ENCODE data around the gene SLC35A3. TPM values are rescaled to one million over a fixed set of nuclear protein-coding genes. Genes with fewer than 3 reads are reported as not detected.

The SLC35A3 gene
- polyA plus RNA-seq, 1 experiment, result 12.6 TPM

DNA sequence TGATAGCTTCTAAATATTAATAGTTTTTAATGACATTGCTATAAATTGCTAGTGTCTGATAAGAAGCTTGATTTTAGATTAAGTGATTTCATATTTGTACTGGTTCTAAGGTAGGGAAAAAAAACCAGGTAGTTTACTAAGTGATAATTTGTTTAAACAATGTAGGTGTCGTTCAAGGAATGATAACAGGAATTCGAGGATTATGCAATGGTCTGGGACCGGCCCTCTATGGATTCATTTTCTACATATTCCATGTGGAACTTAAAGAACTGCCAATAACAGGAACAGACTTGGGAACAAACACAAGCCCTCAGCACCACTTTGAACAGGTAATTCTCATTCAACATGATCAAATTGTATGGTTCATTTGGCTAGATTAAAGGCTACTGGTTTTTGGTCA is 110.5 kb downstream of the SLC35A3 start:
- Histone ChIP-seq H3K9me3 (ENCODE audit: control insufficient read depth, insufficient read depth, low read length) (no peaks in the 10 kb centered on the region), H3K27me3 (ENCODE audit: control insufficient read depth, insufficient read depth, low read length) (no peaks in the 10 kb centered on the region), H3K27ac (ENCODE audit: low read depth, low read length) (no peak overlapping the region), H3K4me3 (ENCODE audit: low read depth, low read length) (no peak overlapping the region)
- DNase-seq (ENCODE audit: low read depth, low spot score), result no peak
- ChIA-PET POLR2A (no interaction called here), CTCF (no interaction called here)
- TF ChIP-seq, protein P1, sequence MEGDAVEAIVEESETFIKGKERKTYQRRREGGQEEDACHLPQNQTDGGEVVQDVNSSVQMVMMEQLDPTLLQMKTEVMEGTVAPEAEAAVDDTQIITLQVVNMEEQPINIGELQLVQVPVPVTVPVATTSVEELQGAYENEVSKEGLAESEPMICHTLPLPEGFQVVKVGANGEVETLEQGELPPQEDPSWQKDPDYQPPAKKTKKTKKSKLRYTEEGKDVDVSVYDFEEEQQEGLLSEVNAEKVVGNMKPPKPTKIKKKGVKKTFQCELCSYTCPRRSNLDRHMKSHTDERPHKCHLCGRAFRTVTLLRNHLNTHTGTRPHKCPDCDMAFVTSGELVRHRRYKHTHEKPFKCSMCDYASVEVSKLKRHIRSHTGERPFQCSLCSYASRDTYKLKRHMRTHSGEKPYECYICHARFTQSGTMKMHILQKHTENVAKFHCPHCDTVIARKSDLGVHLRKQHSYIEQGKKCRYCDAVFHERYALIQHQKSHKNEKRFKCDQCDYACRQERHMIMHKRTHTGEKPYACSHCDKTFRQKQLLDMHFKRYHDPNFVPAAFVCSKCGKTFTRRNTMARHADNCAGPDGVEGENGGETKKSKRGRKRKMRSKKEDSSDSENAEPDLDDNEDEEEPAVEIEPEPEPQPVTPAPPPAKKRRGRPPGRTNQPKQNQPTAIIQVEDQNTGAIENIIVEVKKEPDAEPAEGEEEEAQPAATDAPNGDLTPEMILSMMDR (IDR thresholded peaks at IDR 0.05; ENCODE audit: low read depth, low read length), result no peak

Small RNAs within 50 kb of the gene (small RNA-seq; reads per million reads assigned to genes)
- gene RNU6-1318P (ENCODE audit: insufficient read length, low read depth) (not detected), gene RNU6-750P (ENCODE audit: insufficient read length, low read depth) (not detected)

Other genes with a start within 250 kb of the SLC35A3 start
- 7.9 and 9.7 TPM in 2 replicates for gene FRRS1, start 203.4 kb upstream of the SLC35A3 start, polyA plus RNA-seq (2011; rRNA removed)
- gene AGL, start 119.6 kb upstream of the SLC35A3 start, polyA plus RNA-seq (2011; rRNA removed), result 5.6 and 7.2 TPM in 2 replicates
- 0.58 and 1.0 TPM in 2 replicates for gene SASS6, start 162.9 kb downstream of the SLC35A3 start, polyA plus RNA-seq (2011; rRNA removed)
- 11.4 and 17.9 TPM in 2 replicates for gene TRMT13, start 163.2 kb downstream of the SLC35A3 start, polyA plus RNA-seq (2011; rRNA removed)
- gene LRRC39, start 208.3 kb downstream of the SLC35A3 start, polyA plus RNA-seq (2011; rRNA removed), result 0.32 and 0.45 TPM in 2 replicates